ENCODE measurements around the gene RAB3IL1. TPM values are rescaled to one million over a fixed set of nuclear protein-coding genes. Genes with fewer than 3 reads are reported as not detected.

Gene RAB3IL1
- total RNA-seq, 1 experiment from 2014 or later, result 7.9 TPM

DNA sequence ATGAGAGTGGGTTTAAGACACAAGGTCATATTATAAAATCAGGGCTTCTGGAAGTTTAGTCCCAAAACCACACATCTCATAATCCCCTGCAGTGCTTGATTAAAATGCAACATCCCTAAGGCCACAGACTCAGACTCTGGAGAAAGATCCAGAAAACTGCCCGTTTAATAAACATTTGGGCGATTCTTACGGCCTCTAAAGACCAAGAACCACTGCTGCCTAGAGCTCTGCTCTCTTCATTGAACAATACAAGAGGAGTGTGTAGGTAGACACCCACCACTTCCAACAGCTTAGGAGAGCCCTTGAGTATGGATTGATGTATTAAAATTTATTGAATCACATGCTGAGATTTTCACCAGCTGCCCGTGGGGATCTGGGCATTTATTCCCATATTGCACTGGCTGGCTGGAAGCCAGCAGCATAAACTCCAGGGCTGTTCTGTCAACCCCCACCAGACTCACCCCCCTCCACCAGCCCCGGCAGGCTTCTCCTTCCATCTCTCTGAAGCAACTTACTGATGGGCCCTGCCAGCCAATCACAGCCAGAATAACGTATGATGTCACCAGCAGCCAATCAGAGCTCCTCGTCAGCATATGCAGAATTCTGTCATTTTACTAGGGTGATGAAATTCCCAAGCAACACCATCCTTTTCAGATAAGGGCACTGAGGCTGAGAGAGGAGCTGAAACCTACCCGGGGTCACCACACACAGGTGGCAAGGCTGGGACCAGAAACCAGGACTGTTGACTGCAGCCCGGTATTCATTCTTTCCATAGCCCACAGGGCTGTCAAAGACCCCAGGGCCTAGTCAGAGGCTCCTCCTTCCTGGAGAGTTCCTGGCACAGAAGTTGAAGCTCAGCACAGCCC lies 32.0 kb upstream of the RAB3IL1 start:
- peaks cover 7% of the 10 kb centered on the region; the same call in 1 of the 2 replicates for H3K4me1 ChIP-seq (ENCODE audit: insufficient read depth, low read length)
- no peak overlapping the region for H3K4me2 ChIP-seq (ENCODE audit: low read length)
- DNase-seq, result no peak
- ChIA-PET POLR2A (ENCODE audit: unreplicated experiment) (interaction anchor here (0.6 kb wide), 1 partner anchor 23 kb away, joined by 3 read pairs; no protein-coding TSS in a partner anchor), CTCF (interaction anchor here (0.5 kb wide), 1 partner anchor 33 kb away, joined by 3 read pairs; no protein-coding TSS in a partner anchor)
- H4K20me1 ChIP-seq (ENCODE audit: low read length), result no peaks in the 10 kb centered on the region
- H3K27me3 ChIP-seq (ENCODE audit: low read length), result no peaks in the 10 kb centered on the region
- no peak for TF ChIP-seq EZH2 (IDR thresholded peaks at IDR 0.05; ENCODE audit: low read length, unreplicated experiment)
- no peak for TF ChIP-seq CTCF (conservative IDR thresholded peaks at IDR 0.05; ENCODE audit: low read depth, low read length)
- no peak for TF ChIP-seq EZH2phosphoT487 (IDR thresholded peaks at IDR 0.05; ENCODE audit: borderline replicate concordance, low read length)
- no peak for ATAC-seq
- H3K9me2 ChIP-seq (replicated peaks; ENCODE audit: low read length), result no peaks in the 10 kb centered on the region
- no peaks in the 10 kb centered on the region for H3K9me3 ChIP-seq (ENCODE audit: low read length)
- BruUV-seq (replicated peaks), result TSS peak; percentile 64
- no peaks in the 10 kb centered on the region for H3K79me2 ChIP-seq (ENCODE audit: low read length)
- no peak overlapping the region for H3K4me3 ChIP-seq (ENCODE audit: low read length)
- H3K9ac ChIP-seq (ENCODE audit: low read length), result no peak overlapping the region
- no peak overlapping the region for H3K27ac ChIP-seq (ENCODE audit: low read length)
- H3K36me3 ChIP-seq (ENCODE audit: low read depth, low read length), result no peaks in the 10 kb centered on the region
- no peak overlapping the region for H2AFZ ChIP-seq (ENCODE audit: low read length)
- H3F3A ChIP-seq (ENCODE audit: low read length, unreplicated experiment), result no peaks in the 10 kb centered on the region
- intact Hi-C loops (cut with micrococcal nuclease), result loop anchor here (2.0 kb wide), 1 partner anchor 79 kb away; no protein-coding TSS in a partner anchor

- POLR2A ChIA-PET (ENCODE audit: unreplicated experiment), result no interaction called here
- H3K9me3 ChIP-seq (ENCODE audit: low read length), result no peaks in the 10 kb centered on the region
Observed at GRCh38 chr11:61948505-61948904, 31.1 kb upstream of the RAB3IL1 start.

More at GRCh38 chr11:61948505-61948904, 31.1 kb upstream of the RAB3IL1 start:
- H3F3A ChIP-seq (ENCODE audit: low read length, unreplicated experiment), result no peaks in the 10 kb centered on the region
- no peaks in the 10 kb centered on the region for H3K79me2 ChIP-seq (ENCODE audit: low read length)
- H3K36me3 ChIP-seq (ENCODE audit: low read depth, low read length), result no peaks in the 10 kb centered on the region
- H3K27ac ChIP-seq (ENCODE audit: low read length), result no peak overlapping the region
- H3K9ac ChIP-seq (ENCODE audit: low read length), result no peak overlapping the region
- H3K4me3 ChIP-seq (ENCODE audit: low read length), result no peak overlapping the region
- H3K4me1 ChIP-seq (ENCODE audit: insufficient read depth, low read length), result peaks cover 7% of the 10 kb centered on the region; the same call in 1 of the 2 replicates
- DNase-seq (no peak), ATAC-seq (no peak)
- no peaks in the 10 kb centered on the region for H3K27me3 ChIP-seq (ENCODE audit: low read length)
- CTCF ChIA-PET, result interaction anchor here (0.6 to 2.3 kb wide), 9 partner anchors 33 to 220 kb away, joined by 3 to 24 read pairs (median 8); no protein-coding TSS in a partner anchor
- intact Hi-C loops (cut with micrococcal nuclease), result loop anchor here (2.0 kb wide), 1 partner anchor 78 kb away; no protein-coding TSS in a partner anchor
- no peaks in the 10 kb centered on the region for H3K9me2 ChIP-seq (replicated peaks; ENCODE audit: low read length)
- BruUV-seq (replicated peaks), result no TSS peak
- no peak overlapping the region for H2AFZ ChIP-seq (ENCODE audit: low read length)
- TF ChIP-seq EZH2 (IDR thresholded peaks at IDR 0.05; ENCODE audit: low read length, unreplicated experiment) (no peak), CTCF (conservative IDR thresholded peaks at IDR 0.05; ENCODE audit: low read depth, low read length) (no peak), EZH2phosphoT487 (IDR thresholded peaks at IDR 0.05; ENCODE audit: borderline replicate concordance, low read length) (no peak)
- H4K20me1 ChIP-seq (ENCODE audit: low read length), result no peaks in the 10 kb centered on the region
- no peak overlapping the region for H3K4me2 ChIP-seq (ENCODE audit: low read length)
